Left cardiac atrium (tissue), 4 donors: Measurements from ENCODE around the gene MEAK7. TPM values are rescaled to one million over a fixed set of nuclear protein-coding genes. Genes with fewer than 3 reads are reported as not detected.

Source experiments
- ATAC-seq, 2 donors: fragments of 200-7000 bp; cut with Tn5 transposase; one replicate each; pipeline ENCODE4 v1.9.1; 2020; ENCODE audit warnings: mild to moderate bottlenecking in 2 of 2, moderate library complexity in 2 of 2
- DNase-seq: peaks from one replicate; pipeline ENCODE4 v3.0.0-alpha.2; 2020
- intact Hi-C, 2 donors: fragments of 100-400 bp; cut with DNase I; formaldehyde crosslinking; loops; one replicate each; pipeline versions ENCODE4 v1.14.1 to v1.15.1; 2022 to 2023
- total RNA-seq, 2 donors: library from RNA; stranded (reverse); fragmentation: NEBNext Ultra II Directional; extraction: Animal tissue kit (Norgen Biotek cat#: 25700); gene quantifications; one replicate each; pipeline ENCODE4 v1.2.1, GENCODE V29; 2021
- donor health status: DM: no; HTN: yes; CAD: no.
- donor health status: DM: no; HTN: yes; CAD: no; lungs with severe emphysema.
- donor health status: DM: yes; HTN: yes; CAD: no.
- donor health status: Dilated cardiomyopathy.

Gene MEAK7
- total RNA-seq, 2 donors from 2014 or later: 5.2 to 6.7 TPM

GRCh38 chr16:84481051-84481735, 23.3 kb downstream of the MEAK7 start:
- intact Hi-C loops: loop anchor here (5.0 to 10.0 kb wide), 4 partner anchors 206 to 524 kb away; partner anchors contain the start of genes NECAB2 (in 1 of the 2) and TAF1C (in 1 of the 2)
- ATAC-seq: no peak
- DNase-seq: no peak

- intact Hi-C loops: loop anchor here (5.0 to 10.0 kb wide), 4 partner anchors 205 to 523 kb away; partner anchors contain the start of genes NECAB2 (in 1 of the 2) and TAF1C (in 1 of the 2)
- DNase-seq (no peak), ATAC-seq (no peak)
These were observed 24.6 kb downstream of the MEAK7 start for GRCh38 chr16:84479716-84480450.

GRCh38 chr16:84478172-84478947, 26.1 kb downstream of the MEAK7 start:
- intact Hi-C loops: no loop called here
- no peak for ATAC-seq
- DNase-seq: no peak

- intact Hi-C loops: no loop called here
- DNase-seq (no peak), ATAC-seq (no peak)
These were observed 26.8 kb downstream of the MEAK7 start for GRCh38 chr16:84477661-84478060.

- no peak for DNase-seq
- ATAC-seq: no peak
- intact Hi-C loops: no loop called here
These were observed 28.1 kb downstream of the MEAK7 start for GRCh38 chr16:84476401-84476800.

- ATAC-seq: no peak
- intact Hi-C loops: no loop called here
- DNase-seq: no peak
These were observed 28.7 kb downstream of the MEAK7 start for GRCh38 chr16:84475643-84476240.

- ATAC-seq (no peak), DNase-seq (no peak)
- intact Hi-C loops: no loop called here
These were observed 32.5 kb downstream of the MEAK7 start for GRCh38 chr16:84471966-84472365.

GRCh38 chr16:84471316-84471715, 33.1 kb downstream of the MEAK7 start:
- ATAC-seq (no peak), DNase-seq (no peak)
- intact Hi-C loops: no loop called here

GRCh38 chr16:84467709-84468108, 36.8 kb downstream of the MEAK7 start:
- no peak for DNase-seq
- intact Hi-C loops: no loop called here
- no peak for ATAC-seq

GRCh38 chr16:84467256-84467655, 37.2 kb downstream of the MEAK7 start:
- DNase-seq: no peak
- intact Hi-C loops: no loop called here

GRCh38 chr16:84466692-84467091, 37.8 kb downstream of the MEAK7 start:
- intact Hi-C loops: no loop called here
- no peak for ATAC-seq
- no peak for DNase-seq

More at GRCh38 chr16:84467256-84467655, 37.2 kb downstream of the MEAK7 start:
- ATAC-seq: no peak

- DNase-seq: no peak
- intact Hi-C loops: no loop called here
- no peak for ATAC-seq
These were observed 39.3 kb downstream of the MEAK7 start for GRCh38 chr16:84465154-84465553.

- ATAC-seq: no peak
- intact Hi-C loops: no loop called here
- DNase-seq: no peak
These were observed 40.3 kb downstream of the MEAK7 start for GRCh38 chr16:84464116-84464515.

- intact Hi-C loops: no loop called here
- DNase-seq (no peak), ATAC-seq (peak in 1 of 2 donors; percentile 19)
These were observed 41.2 kb downstream of the MEAK7 start for GRCh38 chr16:84463221-84463620.

GRCh38 chr16:84462296-84463210, 41.9 kb downstream of the MEAK7 start:
- intact Hi-C loops: no loop called here
- DNase-seq (no peak), ATAC-seq (no peak)

GRCh38 chr16:84461413-84462295, 42.8 kb downstream of the MEAK7 start:
- ATAC-seq (no peak), DNase-seq (no peak)
- intact Hi-C loops: no loop called here

- intact Hi-C loops: no loop called here
- no peak for DNase-seq
- no peak for ATAC-seq
These were observed 43.4 kb downstream of the MEAK7 start for GRCh38 chr16:84461029-84461412.
